Choroid plexus epithelial cell (primary cell): ENCODE data around the gene COL4A1.

ENCODE experiments used
- DNase-seq: peaks from one replicate; pipeline ENCODE4 v3.0.0-alpha.2; 2010; ENCODE audit warnings: low read depth
- H3K4me3 ChIP-seq: 2 replicates; pipeline ENCODE4 v1.5.1; 2011; ENCODE audit warnings: low read depth, mild to moderate bottlenecking, control low read depth, low read length, moderate library complexity
- CTCF ChIP-seq: conservative IDR thresholded peaks from 2 replicates; pipeline ENCODE4 v1.5.1; 2011; ENCODE audit warnings: low read depth, mild to moderate bottlenecking, control low read depth, inconsistent platforms, low read length, moderate library complexity

COL4A1 gene

GRCh38 chr13:110330491-110331011 lies 23.6 kb upstream of the COL4A1 start:
- DNase-seq = peak; percentile 69
- peak overlapping the region; percentile 5 for H3K4me3 ChIP-seq

GRCh38 chr13:110329798-110330461 lies 23.0 kb upstream of the COL4A1 start:
- no peak for TF ChIP-seq CTCF
- DNase-seq = peak; percentile 79
- no peak overlapping the region for H3K4me3 ChIP-seq

More at GRCh38 chr13:110330491-110331011, 23.6 kb upstream of the COL4A1 start:
- no peak for TF ChIP-seq CTCF

- no peak for TF ChIP-seq CTCF
- no peak for DNase-seq
- H3K4me3 ChIP-seq = no peak overlapping the region
Observed at GRCh38 chr13:110329258-110329657, 22.3 kb upstream of the COL4A1 start.

GRCh38 chr13:110328573-110328972 lies 21.6 kb upstream of the COL4A1 start:
- no peak overlapping the region for H3K4me3 ChIP-seq
- no peak for DNase-seq
- TF ChIP-seq CTCF = no peak

- no peak overlapping the region for H3K4me3 ChIP-seq
- peak; percentile 84 for DNase-seq
- TF ChIP-seq CTCF = no peak
Observed at GRCh38 chr13:110327051-110327721, 20.2 kb upstream of the COL4A1 start.

GRCh38 chr13:110326263-110326904 lies 19.4 kb upstream of the COL4A1 start:
- no peak for DNase-seq
- TF ChIP-seq CTCF = no peak
- H3K4me3 ChIP-seq = no peak overlapping the region
